HG02938 (cell line): ENCODE measurements around the gene SLC47A1.
"Not testable (repeated sequence)": the region's sequence is repeated elsewhere in the genome, so short reads cannot be mapped to it uniquely, and the experiment has no call there.

Experiments
- ATAC-seq: cut with Tn5 transposase; IDR thresholded peaks from one replicate; pipeline ENCODE4 v1.9.1; 2021; ENCODE audit warnings: mild to moderate bottlenecking, moderate library complexity; ENCODE audit not compliant: unreplicated experiment

Gene SLC47A1

GRCh38 chr17:19551591-19552148 is 18.0 kb downstream of the SLC47A1 start:
- no peak for ATAC-seq

GRCh38 chr17:19553036-19553435 is 19.4 kb downstream of the SLC47A1 start:
- ATAC-seq, result no peak

- no peak for ATAC-seq
Measured at GRCh38 chr17:19554393-19554792, 20.7 kb downstream of the SLC47A1 start.

GRCh38 chr17:19555746-19556145 is 22.1 kb downstream of the SLC47A1 start:
- ATAC-seq, result no peak

GRCh38 chr17:19558946-19559345 is 25.3 kb downstream of the SLC47A1 start:
- no peak for ATAC-seq

GRCh38 chr17:19561697-19562318 is 28.2 kb downstream of the SLC47A1 start:
- ATAC-seq, result no peak

- ATAC-seq, result no peak
Measured at GRCh38 chr17:19565817-19566575, 32.3 kb downstream of the SLC47A1 start.

GRCh38 chr17:19567216-19568015 is 33.8 kb downstream of the SLC47A1 start:
- no peak for ATAC-seq

GRCh38 chr17:19568016-19568350 is 34.3 kb downstream of the SLC47A1 start:
- ATAC-seq, result no peak

- ATAC-seq, result no peak
Measured at GRCh38 chr17:19569785-19570543, 36.3 kb downstream of the SLC47A1 start.

GRCh38 chr17:19570544-19571062 is 36.9 kb downstream of the SLC47A1 start:
- ATAC-seq, result no peak

GRCh38 chr17:19573075-19573474 is 39.4 kb downstream of the SLC47A1 start:
- ATAC-seq, result no peak

GRCh38 chr17:19574956-19575355 is 41.3 kb downstream of the SLC47A1 start:
- no peak for ATAC-seq

- ATAC-seq, result no peak
Measured at GRCh38 chr17:19578545-19578944, 44.9 kb downstream of the SLC47A1 start.

GRCh38 chr17:19579192-19579761 is 45.6 kb downstream of the SLC47A1 start:
- no peak for ATAC-seq

- no peak for ATAC-seq
Measured at GRCh38 chr17:19579867-19580565, 46.4 kb downstream of the SLC47A1 start.

GRCh38 chr17:19580566-19580920 is 46.9 kb downstream of the SLC47A1 start:
- not testable (repeated sequence) for ATAC-seq

- not testable (repeated sequence) for ATAC-seq
Measured at GRCh38 chr17:19582152-19582551, 48.5 kb downstream of the SLC47A1 start.

GRCh38 chr17:19583871-19584270 is 50.2 kb downstream of the SLC47A1 start:
- no peak for ATAC-seq

- no peak for ATAC-seq
Measured at GRCh38 chr17:19590451-19590850, 56.8 kb downstream of the SLC47A1 start.
